Activated CD4-positive, alpha-beta memory T cell treated with anti-CD3 and anti-CD28 coated beads for 36 hours (primary cell): ENCODE data around the gene POC1A. TPM values are rescaled to one million over a fixed set of nuclear protein-coding genes. Genes with fewer than 3 reads are reported as not detected.

Experiments used
- CTCF ChIA-PET: fragments of 350-600 bp; sonication (Branson Sonifier 250); formaldehyde crosslinking; loops from one replicate; lab custom pipeline; 2021; ENCODE audit warnings: antibody characterized with exemption, inconsistent platforms; lab: Charles Lee
- POLR2A ChIA-PET: fragments of 350-600 bp; sonication (Branson Sonifier 250); formaldehyde crosslinking; loops from one replicate; lab custom pipeline; 2021; ENCODE audit warnings: antibody characterized with exemption; lab: Charles Lee
- DNase-seq: peaks from one replicate; pipeline ENCODE4 v3.0.0-alpha.2; 2020
- H3K27ac Mint-ChIP-seq: one replicate; pipeline ENCODE4 v1.8.0; 2021; ENCODE audit warnings: mixed read lengths
- H3K27me3 Mint-ChIP-seq: one replicate; pipeline ENCODE4 v1.8.0; 2021; ENCODE audit warnings: mixed read lengths
- H3K36me3 Mint-ChIP-seq: one replicate; pipeline ENCODE4 v1.8.0; 2021; ENCODE audit warnings: mixed read lengths
- H3K4me1 Mint-ChIP-seq: one replicate; pipeline ENCODE4 v1.8.0; 2021; ENCODE audit warnings: low read depth, mixed read lengths
- H3K4me3 Mint-ChIP-seq: one replicate; pipeline ENCODE4 v1.8.0; 2021; ENCODE audit warnings: mild to moderate bottlenecking, mixed read lengths
- H3K9me3 Mint-ChIP-seq: one replicate; pipeline ENCODE4 v1.8.0; 2021; ENCODE audit warnings: mixed read lengths
- intact Hi-C: fragments of 100-400 bp; cut with micrococcal nuclease; formaldehyde crosslinking; loops from one replicate; pipeline ENCODE4 v1.15.1; 2023
- total RNA-seq, 2 experiments: library from RNA; stranded (reverse); gene quantifications; one replicate each; pipeline ENCODE4 v1.2.3, GENCODE V29; 2021

POC1A gene
- total RNA-seq, 2 experiments from 2014 or later = 28.5 to 30.5 TPM

GRCh38 chr3:52140000-52140399, 14.2 kb downstream of the POC1A start:
- POLR2A ChIA-PET = no interaction called here
- no peak overlapping the region for H3K4me3 Mint-ChIP-seq
- no peaks in the 10 kb centered on the region for H3K27me3 Mint-ChIP-seq
- H3K4me1 Mint-ChIP-seq = peaks cover 6% of the 10 kb centered on the region
- no peak for DNase-seq
- H3K27ac Mint-ChIP-seq = no peak overlapping the region
- intact Hi-C loops = no loop called here
- CTCF ChIA-PET = interaction anchor here (1.4 kb wide), 1 partner anchor 139 kb away, joined by 4 read pairs; no protein-coding TSS in a partner anchor
- peaks cover 5% of the 10 kb centered on the region for H3K36me3 Mint-ChIP-seq
- no peaks in the 10 kb centered on the region for H3K9me3 Mint-ChIP-seq

GRCh38 chr3:52137311-52137710, 16.9 kb downstream of the POC1A start:
- peaks cover 2% of the 10 kb centered on the region for H3K36me3 Mint-ChIP-seq

GRCh38 chr3:52136513-52136912, 17.7 kb downstream of the POC1A start:
- H3K4me3 Mint-ChIP-seq = no peak overlapping the region
- H3K4me1 Mint-ChIP-seq = no peaks in the 10 kb centered on the region
- intact Hi-C loops = no loop called here
- peaks cover 2% of the 10 kb centered on the region for H3K36me3 Mint-ChIP-seq
- ChIA-PET POLR2A (no interaction called here), CTCF (interaction anchor here (1.5 to 3.1 kb wide), 2 partner anchors 14 to 135 kb away, joined by 4 to 14 read pairs; no protein-coding TSS in a partner anchor)
- H3K27me3 Mint-ChIP-seq = no peaks in the 10 kb centered on the region
- no peak for DNase-seq
- H3K9me3 Mint-ChIP-seq = no peaks in the 10 kb centered on the region
- no peak overlapping the region for H3K27ac Mint-ChIP-seq

More at GRCh38 chr3:52137311-52137710, 16.9 kb downstream of the POC1A start:
- DNase-seq = no peak
- no peaks in the 10 kb centered on the region for H3K9me3 Mint-ChIP-seq
- intact Hi-C loops = no loop called here
- POLR2A ChIA-PET = no interaction called here
- CTCF ChIA-PET = interaction anchor here (1.5 kb wide), 1 partner anchor 15 kb away, joined by 4 read pairs; no protein-coding TSS in a partner anchor
- no peak overlapping the region for H3K27ac Mint-ChIP-seq
- no peak overlapping the region for H3K4me3 Mint-ChIP-seq
- no peaks in the 10 kb centered on the region for H3K27me3 Mint-ChIP-seq
- no peaks in the 10 kb centered on the region for H3K4me1 Mint-ChIP-seq

GRCh38 chr3:52135332-52135731, 18.9 kb downstream of the POC1A start:
- Mint-ChIP-seq H3K27ac (no peak overlapping the region), H3K4me1 (no peaks in the 10 kb centered on the region), H3K4me3 (no peak overlapping the region), H3K27me3 (no peaks in the 10 kb centered on the region), H3K36me3 (peaks cover 2% of the 10 kb centered on the region), H3K9me3 (no peaks in the 10 kb centered on the region)
- intact Hi-C loops = no loop called here
- CTCF ChIA-PET = interaction anchor here (0.8 to 3.1 kb wide), 3 partner anchors 9 to 133 kb away, joined by 3 to 14 read pairs (median 7); no protein-coding TSS in a partner anchor
- DNase-seq = no peak
- POLR2A ChIA-PET = no interaction called here

GRCh38 chr3:52134761-52135160, 19.5 kb downstream of the POC1A start:
- intact Hi-C loops = no loop called here
- H3K36me3 Mint-ChIP-seq = peaks cover 2% of the 10 kb centered on the region
- H3K27me3 Mint-ChIP-seq = no peaks in the 10 kb centered on the region
- no peaks in the 10 kb centered on the region for H3K9me3 Mint-ChIP-seq
- H3K4me3 Mint-ChIP-seq = no peak overlapping the region
- CTCF ChIA-PET = interaction anchor here (0.8 to 3.1 kb wide), 3 partner anchors 10 to 133 kb away, joined by 3 to 14 read pairs (median 7); no protein-coding TSS in a partner anchor
- POLR2A ChIA-PET = no interaction called here
- no peak for DNase-seq
- H3K4me1 Mint-ChIP-seq = no peaks in the 10 kb centered on the region
- H3K27ac Mint-ChIP-seq = no peak overlapping the region

GRCh38 chr3:52132930-52133329, 21.3 kb downstream of the POC1A start:
- no peak overlapping the region for H3K4me3 Mint-ChIP-seq
- DNase-seq = no peak
- intact Hi-C loops = no loop called here
- ChIA-PET POLR2A (no interaction called here), CTCF (no interaction called here)
- H3K4me1 Mint-ChIP-seq = peaks cover 2% of the 10 kb centered on the region
- H3K27me3 Mint-ChIP-seq = no peaks in the 10 kb centered on the region
- H3K36me3 Mint-ChIP-seq = peaks cover 2% of the 10 kb centered on the region
- no peaks in the 10 kb centered on the region for H3K9me3 Mint-ChIP-seq
- H3K27ac Mint-ChIP-seq = no peak overlapping the region

- Mint-ChIP-seq H3K36me3 (peaks cover 2% of the 10 kb centered on the region), H3K27me3 (no peaks in the 10 kb centered on the region), H3K27ac (no peak overlapping the region), H3K4me3 (no peak overlapping the region), H3K9me3 (no peaks in the 10 kb centered on the region), H3K4me1 (peaks cover 4% of the 10 kb centered on the region)
- intact Hi-C loops = no loop called here
- DNase-seq = no peak
- CTCF ChIA-PET = interaction anchor here (0.9 to 1.0 kb wide), 2 partner anchors 13 to 130 kb away, joined by 3 read pairs; no protein-coding TSS in a partner anchor
- POLR2A ChIA-PET = no interaction called here
These were observed 22.2 kb downstream of the POC1A start for GRCh38 chr3:52132041-52132440.

GRCh38 chr3:52130966-52131622, 23.1 kb downstream of the POC1A start:
- Mint-ChIP-seq H3K4me1 (peaks cover 4% of the 10 kb centered on the region), H3K4me3 (no peak overlapping the region), H3K27me3 (no peaks in the 10 kb centered on the region), H3K9me3 (no peaks in the 10 kb centered on the region), H3K36me3 (peaks cover 3% of the 10 kb centered on the region), H3K27ac (no peak overlapping the region)
- intact Hi-C loops = no loop called here
- ChIA-PET CTCF (interaction anchor here (0.9 to 1.0 kb wide), 3 partner anchors 14 to 129 kb away, joined by 3 to 4 read pairs (median 3); no protein-coding TSS in a partner anchor), POLR2A (no interaction called here)
- DNase-seq = no peak

GRCh38 chr3:52128118-52128683, 26.0 kb downstream of the POC1A start:
- H3K27me3 Mint-ChIP-seq = no peaks in the 10 kb centered on the region
- POLR2A ChIA-PET = no interaction called here
- CTCF ChIA-PET = interaction anchor here (1.2 to 1.9 kb wide), 2 partner anchors 126 to 128 kb away, joined by 4 to 5 read pairs; no protein-coding TSS in a partner anchor
- H3K4me1 Mint-ChIP-seq = peaks cover 4% of the 10 kb centered on the region
- DNase-seq = no peak
- no peak overlapping the region for H3K27ac Mint-ChIP-seq
- no peak overlapping the region for H3K4me3 Mint-ChIP-seq
- H3K36me3 Mint-ChIP-seq = peaks cover 1% of the 10 kb centered on the region
- intact Hi-C loops = no loop called here
- no peaks in the 10 kb centered on the region for H3K9me3 Mint-ChIP-seq

GRCh38 chr3:52126500-52126899, 27.7 kb downstream of the POC1A start:
- no peaks in the 10 kb centered on the region for H3K9me3 Mint-ChIP-seq
- H3K27me3 Mint-ChIP-seq = no peaks in the 10 kb centered on the region
- peaks cover 4% of the 10 kb centered on the region for H3K4me1 Mint-ChIP-seq
- ChIA-PET CTCF (interaction anchor here (1.5 kb wide), 1 partner anchor 126 kb away, joined by 6 read pairs; no protein-coding TSS in a partner anchor), POLR2A (no interaction called here)
- no peak overlapping the region for H3K27ac Mint-ChIP-seq
- no peak for DNase-seq
- intact Hi-C loops = no loop called here
- peaks cover 3% of the 10 kb centered on the region for H3K36me3 Mint-ChIP-seq
- H3K4me3 Mint-ChIP-seq = no peak overlapping the region

- Mint-ChIP-seq H3K9me3 (no peaks in the 10 kb centered on the region), H3K4me1 (peaks cover 4% of the 10 kb centered on the region), H3K36me3 (peaks cover 5% of the 10 kb centered on the region), H3K27me3 (no peaks in the 10 kb centered on the region), H3K4me3 (no peak overlapping the region), H3K27ac (no peak overlapping the region)
- CTCF ChIA-PET = interaction anchor here (1.5 kb wide), 1 partner anchor 125 kb away, joined by 6 read pairs; no protein-coding TSS in a partner anchor
- POLR2A ChIA-PET = no interaction called here
- no peak for DNase-seq
- intact Hi-C loops = no loop called here
These were observed 28.2 kb downstream of the POC1A start for GRCh38 chr3:52126036-52126435.

GRCh38 chr3:52124766-52125165, 29.5 kb downstream of the POC1A start:
- Mint-ChIP-seq H3K4me3 (no peak overlapping the region), H3K27me3 (no peaks in the 10 kb centered on the region), H3K4me1 (peaks cover 4% of the 10 kb centered on the region), H3K9me3 (no peaks in the 10 kb centered on the region), H3K27ac (no peak overlapping the region), H3K36me3 (peaks cover 5% of the 10 kb centered on the region)
- POLR2A ChIA-PET = no interaction called here
- intact Hi-C loops = loop anchor here (5.0 kb wide), 1 partner anchor 182 kb away; the partner anchor contains the start of genes PARP3 and RRP9
- no peak for DNase-seq
- CTCF ChIA-PET = interaction anchor here (0.6 to 5.3 kb wide), 5 partner anchors 18 to 124 kb away, joined by 3 to 101 read pairs (median 5); partner anchors contain the start of gene POC1A
